Cardiac fibroblast (primary cell): ENCODE measurements around the gene RNF150.
"Not testable (repeated sequence)": the region's sequence is repeated elsewhere in the genome, so short reads cannot be mapped to it uniquely, and the experiment has no call there.

ENCODE experiments used
- DNase-seq, 2 donors: peaks; one replicate each; pipeline versions ENCODE4 v3.0.0 to v3.0.0-alpha.2; 2010; ENCODE audit warnings: low read depth in 2 of 2
- H3K4me3 ChIP-seq, 2 donors: replicated peaks in 1 of 2; 1 replicate in 1 of 2; 2 replicates in 1 of 2; pipeline ENCODE4 v1.5.1; 2011; ENCODE audit warnings: low read depth in 2 of 2, low read length in 2 of 2, mild to moderate bottlenecking in 2 of 2, moderate library complexity in 1 of 2
- CTCF ChIP-seq: IDR thresholded peaks from one replicate; pipeline ENCODE4 v1.5.1; 2011; ENCODE audit warnings: low read depth, mild to moderate bottlenecking, low read length, inconsistent platforms

The RNF150 gene

GRCh38 chr4:141169391-141169790, 36.1 kb upstream of the RNF150 start:
- no peak for DNase-seq
- H3K4me3 ChIP-seq, result no peak overlapping the region
- TF ChIP-seq CTCF, result no peak

GRCh38 chr4:141165001-141165400, 31.7 kb upstream of the RNF150 start:
- DNase-seq, H3K4me3 ChIP-seq: not testable (repeated sequence)

DNA sequence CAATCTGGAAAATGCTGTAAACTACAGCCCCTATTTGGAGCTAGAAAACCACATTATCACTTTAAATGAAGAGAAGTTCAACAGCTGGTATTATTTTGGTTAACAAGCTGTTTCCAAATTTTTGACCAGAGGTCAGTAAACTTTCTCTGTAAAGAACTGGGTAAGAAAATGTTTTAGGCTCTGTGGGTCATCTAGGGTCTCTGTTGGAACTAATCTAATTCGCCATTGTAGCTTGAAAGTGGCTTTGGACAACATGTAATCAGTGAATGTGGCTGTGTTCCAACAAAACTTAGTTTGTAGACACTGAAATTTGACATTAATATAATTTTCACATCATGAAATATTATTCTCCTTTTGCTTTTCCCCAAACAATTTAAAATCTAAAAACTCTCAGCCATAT, 25.8 kb upstream of the RNF150 start:
- TF ChIP-seq CTCF, result no peak
- no peak overlapping the region for H3K4me3 ChIP-seq
- no peak for DNase-seq

DNA sequence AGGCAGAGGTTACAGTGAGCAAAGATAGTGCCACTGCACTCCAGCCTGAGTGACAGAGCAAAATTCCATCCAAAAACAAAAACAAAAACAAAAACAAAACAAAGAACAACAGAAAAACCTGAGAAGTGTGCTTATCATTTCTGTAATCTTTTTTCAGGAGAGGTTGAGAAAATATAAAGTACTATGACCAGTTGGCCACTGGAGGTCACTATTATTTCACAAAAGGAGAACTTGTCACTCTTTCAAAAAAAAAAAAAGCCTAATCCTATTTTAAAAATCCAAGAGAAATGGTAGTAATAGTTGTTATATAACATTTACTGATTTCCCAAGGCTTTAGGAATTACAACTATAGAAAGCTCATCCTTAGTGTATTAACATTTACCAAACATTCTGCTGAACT, 24.9 kb upstream of the RNF150 start:
- DNase-seq, result peak; percentile 55 to 64
- peak; percentile 40 for TF ChIP-seq CTCF

DNA sequence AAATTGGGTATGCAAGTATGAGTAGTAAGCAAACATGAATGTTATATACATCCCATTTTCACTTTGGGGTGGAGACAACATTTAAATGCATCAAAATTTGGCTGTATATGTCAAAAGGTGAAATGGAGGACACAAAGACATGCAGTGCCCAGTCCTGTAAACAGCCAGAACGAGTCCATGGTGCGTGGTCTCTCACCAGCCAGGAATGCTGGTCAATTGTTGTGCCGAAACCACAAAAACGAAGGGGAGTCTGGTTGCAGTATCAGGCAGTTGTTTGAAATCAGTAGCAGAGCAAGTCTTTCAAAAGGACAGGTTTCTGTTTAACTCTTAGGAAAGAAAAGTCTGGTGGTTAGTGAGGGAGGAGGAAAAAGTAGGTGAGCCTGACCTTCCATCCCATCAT, 22.3 kb upstream of the RNF150 start:
- H3K4me3 ChIP-seq, result no peak overlapping the region
- peak in 1 of 2 donors; percentile 66 for DNase-seq
- no peak for TF ChIP-seq CTCF

More for the DNA sequence above, 24.9 kb upstream of the RNF150 start:
- H3K4me3 ChIP-seq, result no peak overlapping the region

GRCh38 chr4:141154725-141155124, 21.5 kb upstream of the RNF150 start:
- TF ChIP-seq CTCF, result no peak
- no peak overlapping the region for H3K4me3 ChIP-seq
- no peak for DNase-seq

DNA sequence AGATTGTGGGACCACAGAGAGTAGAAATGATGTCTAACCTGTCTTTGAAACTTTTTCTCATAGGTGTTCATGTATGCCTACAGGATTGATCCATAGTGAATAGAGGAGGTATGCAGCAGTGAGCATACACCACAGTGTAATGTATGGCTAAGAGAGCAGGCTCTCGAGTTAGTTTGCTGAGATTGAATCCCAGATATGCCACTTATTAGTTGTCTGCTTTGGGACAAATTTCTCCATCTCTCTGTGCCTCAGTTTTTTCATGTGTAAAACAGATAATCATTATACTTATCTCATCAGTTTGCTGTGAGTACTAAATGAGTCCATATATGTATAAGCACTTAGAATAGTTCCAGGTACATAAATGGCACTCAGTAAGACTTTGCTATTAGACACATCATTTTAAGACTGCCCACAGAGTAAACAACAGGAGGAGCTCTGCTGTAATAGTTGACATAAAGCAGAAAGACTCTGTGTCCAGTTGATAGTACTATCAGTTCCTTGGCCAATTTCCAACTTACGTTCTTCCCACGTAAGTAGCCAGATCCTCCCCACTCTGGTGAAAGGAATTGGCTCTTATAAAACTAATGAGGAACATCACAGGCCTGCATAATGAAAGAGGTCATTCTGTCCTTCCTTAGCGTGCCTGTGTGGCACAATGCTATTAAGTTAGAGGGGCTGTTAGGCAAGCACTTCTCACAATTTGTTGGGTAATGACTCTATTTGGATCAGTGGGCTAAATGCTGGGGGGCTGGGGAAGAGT, 20.7 kb upstream of the RNF150 start:
- DNase-seq, result peak; percentile 33 to 68
- TF ChIP-seq CTCF, result no peak
- no peak overlapping the region for H3K4me3 ChIP-seq
